Smooth muscle cell (in vitro differentiated cells): ENCODE results near the gene RIMKLA. TPM values are rescaled to one million over a fixed set of nuclear protein-coding genes. Genes with fewer than 3 reads are reported as not detected.

Experiments used
- DNase-seq: peaks from one replicate; lab custom pipeline; 2025; ENCODE audit not compliant: unreplicated experiment; lab: John Stamatoyannopoulos, UW
- H2AFZ ChIP-seq: fragments of 200-600 bp; sonication (generic); 2 replicates; pipeline ENCODE4 v1.6.0; 2016; ENCODE audit warnings: antibody characterized with exemption, low read depth, mild to moderate bottlenecking
- H3F3A ChIP-seq: fragments of 200-600 bp; sonication (generic); 2 replicates; pipeline ENCODE4 v1.6.0; 2017; ENCODE audit warnings: antibody characterized with exemption, low read depth
- H3K27ac ChIP-seq: fragments of 200-600 bp; sonication (generic); 2 replicates; pipeline ENCODE4 v1.5.1; 2016; ENCODE audit warnings: low read depth, mild to moderate bottlenecking
- H3K27me3 ChIP-seq: fragments of 200-600 bp; sonication (generic); 2 replicates; pipeline ENCODE4 v1.6.1; 2016; ENCODE audit warnings: low read depth, mild to moderate bottlenecking
- H3K36me3 ChIP-seq: fragments of 200-600 bp; sonication (generic); 2 replicates; pipeline ENCODE4 v1.5.1; 2016; ENCODE audit warnings: low read depth
- H3K4me1 ChIP-seq: fragments of 200-600 bp; sonication (generic); 2 replicates; pipeline ENCODE4 v1.5.1; 2016; ENCODE audit warnings: low read depth
- H3K4me2 ChIP-seq: fragments of 200-600 bp; sonication (generic); 2 replicates; pipeline ENCODE4 v1.6.0; 2016; ENCODE audit warnings: mild to moderate bottlenecking
- H3K4me3 ChIP-seq: fragments of 200-600 bp; sonication (generic); 2 replicates; pipeline ENCODE4 v1.5.1; 2016; ENCODE audit warnings: mild to moderate bottlenecking
- H3K79me2 ChIP-seq: fragments of 200-600 bp; sonication (generic); 2 replicates; pipeline ENCODE4 v1.6.0; 2016; ENCODE audit warnings: low read depth, mild to moderate bottlenecking
- H3K9ac ChIP-seq: fragments of 200-600 bp; sonication (generic); 2 replicates; pipeline ENCODE4 v1.6.0; 2016; ENCODE audit warnings: low read depth
- H3K9me3 ChIP-seq: fragments of 200-600 bp; sonication (generic); replicated peaks from 2 replicates; pipeline ENCODE4 v1.5.1; 2016; ENCODE audit warnings: low read depth
- H4K20me1 ChIP-seq: fragments of 200-600 bp; sonication (generic); 2 replicates; pipeline ENCODE4 v1.6.0; 2016; ENCODE audit warnings: low read depth
- WGBS: methylation state at CpG from one replicate; pipeline ENCODE4 v1.1.7; 2016; ENCODE audit warnings: low lambda C conversion rate; 5-methylcytosine and 5-hydroxymethylcytosine counted together
- polyA plus RNA-seq: library from polyadenylated mRNA; unstranded; fragments of >200 nt; fragmentation: Nextera tagmentation; extraction: Ambion mirVana; gene quantifications from 2 replicates; pipeline ENCODE4 v1.2.1, GENCODE V29; 2016
- total RNA-seq: library from RNA; depleted of rRNA; stranded (reverse); fragments of >200 nt; gene quantifications from 2 replicates; pipeline ENCODE4 v1.2.3, GENCODE V29; 2014
- TF ChIP-seq, protein P1 (sequence below): fragments of 200-600 bp; sonication (generic); IDR thresholded peaks from 2 replicates; pipeline ENCODE4 v1.5.1; 2017; ENCODE audit warnings: borderline replicate concordance, mild to moderate bottlenecking, antibody characterized with exemption; ENCODE audit not compliant: insufficient read depth, poor library complexity, severe bottlenecking

The RIMKLA gene
- total and polyA plus RNA-seq, 2 experiments from 2014 or later, result 0.04 to 0.25 TPM

DNA sequence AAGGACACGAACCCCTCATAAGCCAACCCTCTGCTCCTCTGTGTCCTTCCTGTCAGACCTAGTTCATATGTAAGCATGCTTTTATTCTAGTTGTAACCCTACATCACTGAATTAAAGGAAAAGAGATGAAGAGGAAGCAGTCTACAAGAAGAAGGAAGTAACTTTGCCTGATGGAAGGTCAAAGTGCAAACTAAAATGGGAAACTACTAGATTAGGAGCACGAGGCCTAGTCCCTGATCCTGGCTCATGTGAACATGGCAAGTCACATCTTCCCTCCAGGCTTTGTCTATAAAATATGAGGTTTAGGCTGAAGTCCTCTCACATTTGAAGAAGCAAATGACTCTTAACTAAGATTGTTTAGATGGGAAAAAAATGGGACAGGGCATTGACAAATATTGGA is 62.1 kb downstream of the RIMKLA start:
- Histone ChIP-seq H3K36me3 (no peaks in the 10 kb centered on the region), H2AFZ (no peak overlapping the region), H3F3A (no peaks in the 10 kb centered on the region), H3K27me3 (no peaks in the 10 kb centered on the region), H3K9ac (no peak overlapping the region), H3K9me3 (no peaks in the 10 kb centered on the region), H3K4me3 (no peak overlapping the region), H3K79me2 (no peaks in the 10 kb centered on the region), H3K4me1 (no peaks in the 10 kb centered on the region), H3K27ac (no peak overlapping the region), H4K20me1 (no peaks in the 10 kb centered on the region), H3K4me2 (no peak overlapping the region)
- no peak for DNase-seq
- WGBS, result 79% methylated on average over 2 of the region's 2 CpGs
- TF ChIP-seq, protein P1, sequence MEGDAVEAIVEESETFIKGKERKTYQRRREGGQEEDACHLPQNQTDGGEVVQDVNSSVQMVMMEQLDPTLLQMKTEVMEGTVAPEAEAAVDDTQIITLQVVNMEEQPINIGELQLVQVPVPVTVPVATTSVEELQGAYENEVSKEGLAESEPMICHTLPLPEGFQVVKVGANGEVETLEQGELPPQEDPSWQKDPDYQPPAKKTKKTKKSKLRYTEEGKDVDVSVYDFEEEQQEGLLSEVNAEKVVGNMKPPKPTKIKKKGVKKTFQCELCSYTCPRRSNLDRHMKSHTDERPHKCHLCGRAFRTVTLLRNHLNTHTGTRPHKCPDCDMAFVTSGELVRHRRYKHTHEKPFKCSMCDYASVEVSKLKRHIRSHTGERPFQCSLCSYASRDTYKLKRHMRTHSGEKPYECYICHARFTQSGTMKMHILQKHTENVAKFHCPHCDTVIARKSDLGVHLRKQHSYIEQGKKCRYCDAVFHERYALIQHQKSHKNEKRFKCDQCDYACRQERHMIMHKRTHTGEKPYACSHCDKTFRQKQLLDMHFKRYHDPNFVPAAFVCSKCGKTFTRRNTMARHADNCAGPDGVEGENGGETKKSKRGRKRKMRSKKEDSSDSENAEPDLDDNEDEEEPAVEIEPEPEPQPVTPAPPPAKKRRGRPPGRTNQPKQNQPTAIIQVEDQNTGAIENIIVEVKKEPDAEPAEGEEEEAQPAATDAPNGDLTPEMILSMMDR, result no peak

- DNase-seq, result no peak
- H3K36me3 ChIP-seq, result no peaks in the 10 kb centered on the region
- H3K9ac ChIP-seq, result no peak overlapping the region
- TF ChIP-seq, protein P1, result no peak
- no peaks in the 10 kb centered on the region for H3K27me3 ChIP-seq
- no peaks in the 10 kb centered on the region for H3F3A ChIP-seq
- H4K20me1 ChIP-seq, result no peaks in the 10 kb centered on the region
- H3K9me3 ChIP-seq, result no peaks in the 10 kb centered on the region
- no peak overlapping the region for H3K4me3 ChIP-seq
- no peaks in the 10 kb centered on the region for H3K4me1 ChIP-seq
- no peak overlapping the region for H3K4me2 ChIP-seq
- H2AFZ ChIP-seq, result no peak overlapping the region
- H3K79me2 ChIP-seq, result no peaks in the 10 kb centered on the region
- peak overlapping the region; percentile 41 for H3K27ac ChIP-seq
Measured at GRCh38 chr1:42449256-42449655, 68.7 kb downstream of the RIMKLA start.

DNA sequence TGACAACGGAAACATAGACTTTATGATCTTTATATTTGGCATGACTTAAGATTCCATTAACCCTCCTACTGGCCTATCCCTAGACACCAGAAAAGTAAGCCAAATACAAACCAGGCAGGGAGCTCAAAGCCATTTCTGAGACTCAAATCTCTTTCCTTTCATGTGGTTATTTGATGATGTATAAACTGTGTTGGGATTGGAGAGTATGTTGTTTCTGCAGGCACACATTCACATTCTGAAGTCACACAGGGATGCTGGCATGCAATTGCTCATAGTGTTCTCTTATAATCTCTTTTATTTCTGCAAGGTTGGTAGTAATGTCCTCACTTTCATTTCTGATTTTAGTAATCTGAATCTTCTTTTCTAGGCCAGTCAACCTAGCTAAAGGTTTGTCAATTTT is 69.5 kb downstream of the RIMKLA start:
- Histone ChIP-seq H3K79me2 (no peaks in the 10 kb centered on the region), H3K4me2 (peak overlapping the region; percentile 5), H3F3A (no peaks in the 10 kb centered on the region), H3K36me3 (no peaks in the 10 kb centered on the region), H3K9ac (no peak overlapping the region), H3K4me1 (no peaks in the 10 kb centered on the region), H3K4me3 (no peak overlapping the region), H3K27me3 (no peaks in the 10 kb centered on the region), H3K27ac (peak overlapping the region; percentile 41), H4K20me1 (no peaks in the 10 kb centered on the region), H3K9me3 (no peaks in the 10 kb centered on the region), H2AFZ (no peak overlapping the region)
- DNase-seq, result no peak
- WGBS, result 26% methylated on average over 1 of the region's 1 CpG
- TF ChIP-seq, protein P1, result no peak

DNA sequence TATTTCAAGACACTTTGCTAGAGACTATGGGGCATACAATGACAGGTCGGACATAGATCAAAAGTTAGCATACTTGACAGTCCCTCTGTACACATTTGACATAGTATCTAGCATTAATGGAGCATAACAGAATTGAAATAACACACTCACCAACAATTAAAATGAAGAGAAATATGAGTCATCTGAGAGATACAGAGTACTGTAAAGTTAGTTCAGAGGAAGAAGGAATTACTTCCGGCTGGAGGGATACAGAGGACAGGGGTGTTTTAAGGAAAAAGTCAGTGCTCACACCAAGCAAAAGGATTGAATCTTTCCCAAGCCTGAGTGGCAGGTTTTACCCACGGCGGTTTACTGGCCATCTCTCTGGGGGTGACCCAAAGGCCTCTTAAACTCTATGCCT is 72.8 kb downstream of the RIMKLA start:
- Histone ChIP-seq H3K4me3 (no peak overlapping the region), H3K79me2 (no peaks in the 10 kb centered on the region), H3K27me3 (no peaks in the 10 kb centered on the region), H3K9ac (no peak overlapping the region), H3K9me3 (no peaks in the 10 kb centered on the region), H3K36me3 (no peaks in the 10 kb centered on the region), H3K27ac (no peak overlapping the region), H3F3A (no peaks in the 10 kb centered on the region), H3K4me1 (peaks cover 6% of the 10 kb centered on the region), H2AFZ (no peak overlapping the region), H4K20me1 (no peaks in the 10 kb centered on the region), H3K4me2 (no peak overlapping the region)
- DNase-seq, result no peak
- WGBS, result 93% methylated on average over 4 of the region's 4 CpGs
- TF ChIP-seq, protein P1, result no peak
